HCT116 (cell line): ENCODE data around the gene CCDC116.

Experiments
- CEBPB ChIP-seq: IDR thresholded peaks from 2 replicates; pipeline ENCODE4 v1.6.1; 2012; ENCODE audit warnings: low read depth
- POLR2A ChIP-seq: IDR thresholded peaks from 2 replicates; pipeline ENCODE4 v1.7.0; 2011; ENCODE audit warnings: borderline replicate concordance; ENCODE audit not compliant: insufficient read depth, insufficient read length; ENCODE audit errors: extremely low read depth
- SIN3A ChIP-seq: IDR thresholded peaks from 2 replicates; pipeline ENCODE4 v1.6.1; 2012; ENCODE audit warnings: low read depth
- SP1 ChIP-seq: IDR thresholded peaks from 2 replicates; pipeline ENCODE4 v1.6.1; 2012; ENCODE audit warnings: low read depth
- YY1 ChIP-seq: IDR thresholded peaks from 2 replicates; pipeline ENCODE4 v1.6.1; 2011; ENCODE audit warnings: low read length, low read depth, moderate library complexity, mild to moderate bottlenecking; ENCODE audit not compliant: insufficient replicate concordance; ENCODE audit errors: extremely low read depth
- ZFX ChIP-seq: fragments of 450-650 bp; IDR thresholded peaks from 2 replicates; pipeline ENCODE4 v1.6.1; 2017
- TF ChIP-seq, protein P1 (sequence below), 3 experiments: fragments of 200-600 bp in 1 of 3; sonication (generic) in 1 of 3; IDR thresholded peaks in 2 of 3; conservative IDR thresholded peaks in 1 of 3; 2 replicates each; pipeline ENCODE4 v1.5.1; 2012 to 2017; ENCODE audit warnings: low read depth in 2 of 3, low read length in 2 of 3, antibody characterized with exemption in 1 of 3, borderline replicate concordance in 1 of 3, control low read depth in 1 of 3, mild to moderate bottlenecking in 1 of 3, mixed read lengths in 1 of 3, mixed run types in 1 of 3, moderate library complexity in 1 of 3; ENCODE audit not compliant: insufficient read depth in 1 of 3
- TF ChIP-seq, protein P2 (sequence below): IDR thresholded peaks from 2 replicates; pipeline ENCODE4 v1.6.1; 2012; ENCODE audit warnings: low read depth

DNA sequence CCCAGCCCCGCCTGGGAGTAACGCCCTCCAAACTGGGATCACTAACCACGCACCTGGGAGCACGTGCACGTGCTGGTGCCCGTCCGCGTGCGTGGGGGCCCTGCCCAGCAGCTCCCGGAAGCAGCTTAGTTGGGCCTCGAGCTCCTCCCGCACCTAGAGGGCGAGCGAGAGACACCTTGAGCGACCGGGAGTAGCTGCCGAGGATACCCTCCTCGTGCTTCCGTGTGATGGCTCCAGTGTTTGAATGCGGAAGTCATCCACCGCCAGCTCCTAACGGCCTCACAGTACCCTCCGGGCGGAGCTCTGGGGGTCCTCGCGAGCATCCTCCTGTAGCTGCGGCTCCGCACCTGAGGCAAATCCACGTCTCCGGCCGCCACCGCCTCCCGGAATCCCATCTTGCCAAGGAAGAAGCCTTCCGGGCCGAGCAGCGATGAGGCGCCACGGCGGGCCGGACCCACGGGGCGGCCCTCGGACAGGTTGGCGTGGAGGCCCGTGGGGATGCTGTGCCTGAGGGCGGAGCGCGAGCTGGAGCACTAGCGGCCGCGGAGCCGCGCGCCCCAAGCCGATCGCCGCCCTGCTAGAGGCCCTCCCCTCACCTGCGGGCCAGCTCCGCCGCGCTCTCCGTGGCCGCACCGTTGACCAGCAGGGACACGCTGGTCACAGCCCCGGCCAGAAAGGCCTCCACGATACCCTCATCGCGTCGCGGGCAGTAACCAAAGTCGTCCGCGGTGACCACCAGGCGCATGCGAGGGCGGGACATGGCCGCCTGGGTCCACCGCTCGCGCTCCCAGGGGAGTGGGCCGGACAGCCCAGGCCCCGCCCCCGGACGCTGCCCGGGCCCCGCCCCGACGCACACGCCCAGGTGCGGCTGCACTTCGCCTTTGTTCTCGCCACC, 3.1 kb upstream of the CCDC116 start, which contains the start of gene YDJC:
- TF ChIP-seq, protein P1, sequence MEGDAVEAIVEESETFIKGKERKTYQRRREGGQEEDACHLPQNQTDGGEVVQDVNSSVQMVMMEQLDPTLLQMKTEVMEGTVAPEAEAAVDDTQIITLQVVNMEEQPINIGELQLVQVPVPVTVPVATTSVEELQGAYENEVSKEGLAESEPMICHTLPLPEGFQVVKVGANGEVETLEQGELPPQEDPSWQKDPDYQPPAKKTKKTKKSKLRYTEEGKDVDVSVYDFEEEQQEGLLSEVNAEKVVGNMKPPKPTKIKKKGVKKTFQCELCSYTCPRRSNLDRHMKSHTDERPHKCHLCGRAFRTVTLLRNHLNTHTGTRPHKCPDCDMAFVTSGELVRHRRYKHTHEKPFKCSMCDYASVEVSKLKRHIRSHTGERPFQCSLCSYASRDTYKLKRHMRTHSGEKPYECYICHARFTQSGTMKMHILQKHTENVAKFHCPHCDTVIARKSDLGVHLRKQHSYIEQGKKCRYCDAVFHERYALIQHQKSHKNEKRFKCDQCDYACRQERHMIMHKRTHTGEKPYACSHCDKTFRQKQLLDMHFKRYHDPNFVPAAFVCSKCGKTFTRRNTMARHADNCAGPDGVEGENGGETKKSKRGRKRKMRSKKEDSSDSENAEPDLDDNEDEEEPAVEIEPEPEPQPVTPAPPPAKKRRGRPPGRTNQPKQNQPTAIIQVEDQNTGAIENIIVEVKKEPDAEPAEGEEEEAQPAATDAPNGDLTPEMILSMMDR (IDR thresholded peaks at IDR 0.05 in 2 of 3, conservative IDR thresholded peaks at IDR 0.05 in 1 of 3; ENCODE audit: borderline replicate concordance in 1 of 3, insufficient read depth in 1 of 3, low read depth in 2 of 3, low read length in 2 of 3) = peak; percentile 51 to 77 (median 54); a peak in 5 of 6 replicates
- peak; percentile 80 for TF ChIP-seq YY1
- peak; percentile 73 for TF ChIP-seq POLR2A
- TF ChIP-seq, protein P2, sequence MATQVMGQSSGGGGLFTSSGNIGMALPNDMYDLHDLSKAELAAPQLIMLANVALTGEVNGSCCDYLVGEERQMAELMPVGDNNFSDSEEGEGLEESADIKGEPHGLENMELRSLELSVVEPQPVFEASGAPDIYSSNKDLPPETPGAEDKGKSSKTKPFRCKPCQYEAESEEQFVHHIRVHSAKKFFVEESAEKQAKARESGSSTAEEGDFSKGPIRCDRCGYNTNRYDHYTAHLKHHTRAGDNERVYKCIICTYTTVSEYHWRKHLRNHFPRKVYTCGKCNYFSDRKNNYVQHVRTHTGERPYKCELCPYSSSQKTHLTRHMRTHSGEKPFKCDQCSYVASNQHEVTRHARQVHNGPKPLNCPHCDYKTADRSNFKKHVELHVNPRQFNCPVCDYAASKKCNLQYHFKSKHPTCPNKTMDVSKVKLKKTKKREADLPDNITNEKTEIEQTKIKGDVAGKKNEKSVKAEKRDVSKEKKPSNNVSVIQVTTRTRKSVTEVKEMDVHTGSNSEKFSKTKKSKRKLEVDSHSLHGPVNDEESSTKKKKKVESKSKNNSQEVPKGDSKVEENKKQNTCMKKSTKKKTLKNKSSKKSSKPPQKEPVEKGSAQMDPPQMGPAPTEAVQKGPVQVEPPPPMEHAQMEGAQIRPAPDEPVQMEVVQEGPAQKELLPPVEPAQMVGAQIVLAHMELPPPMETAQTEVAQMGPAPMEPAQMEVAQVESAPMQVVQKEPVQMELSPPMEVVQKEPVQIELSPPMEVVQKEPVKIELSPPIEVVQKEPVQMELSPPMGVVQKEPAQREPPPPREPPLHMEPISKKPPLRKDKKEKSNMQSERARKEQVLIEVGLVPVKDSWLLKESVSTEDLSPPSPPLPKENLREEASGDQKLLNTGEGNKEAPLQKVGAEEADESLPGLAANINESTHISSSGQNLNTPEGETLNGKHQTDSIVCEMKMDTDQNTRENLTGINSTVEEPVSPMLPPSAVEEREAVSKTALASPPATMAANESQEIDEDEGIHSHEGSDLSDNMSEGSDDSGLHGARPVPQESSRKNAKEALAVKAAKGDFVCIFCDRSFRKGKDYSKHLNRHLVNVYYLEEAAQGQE = no peak
- peak; percentile 72; the same call in 1 of the 2 replicates for TF ChIP-seq ZFX
- TF ChIP-seq SIN3A = peak; percentile 81
- TF ChIP-seq CEBPB = no peak
- peak; percentile 57 for TF ChIP-seq SP1
